Left kidney (tissue), 2 donors: Measurements from ENCODE around the gene NEGR1. TPM values are rescaled to one million over a fixed set of nuclear protein-coding genes. Genes with fewer than 3 reads are reported as not detected.
"Not testable (repeated sequence)": the region's sequence is repeated elsewhere in the genome, so short reads cannot be mapped to it uniquely, and the experiment has no call there.

Experiments
- DNase-seq: peaks from one replicate; pipeline ENCODE4 v3.0.0-alpha.2; 2013
- polyA plus RNA-seq: library from polyadenylated mRNA; unstranded; fragments of 120-200 nt; gene quantifications from one replicate; pipeline ENCODE4 v1.2.1, GENCODE V29; 2013; ENCODE audit not compliant: insufficient read length

The NEGR1 gene
- polyA plus RNA-seq, 1 donor: 4.9 TPM

- no peak for DNase-seq
Observed at GRCh38 chr1:71940261-71940660, 342.1 kb downstream of the NEGR1 start.

- DNase-seq: no peak
Observed at GRCh38 chr1:71930511-71930910, 351.8 kb downstream of the NEGR1 start.

- no peak for DNase-seq
Observed at GRCh38 chr1:71921935-71922559, 360.3 kb downstream of the NEGR1 start.

GRCh38 chr1:71921204-71921603 lies 361.1 kb downstream of the NEGR1 start:
- DNase-seq: no peak

GRCh38 chr1:71920556-71920955 lies 361.8 kb downstream of the NEGR1 start:
- no peak for DNase-seq

GRCh38 chr1:71919811-71920509 lies 362.4 kb downstream of the NEGR1 start:
- no peak for DNase-seq

GRCh38 chr1:71918630-71919029 lies 363.7 kb downstream of the NEGR1 start:
- DNase-seq: no peak

GRCh38 chr1:71916894-71917293 lies 365.4 kb downstream of the NEGR1 start:
- no peak for DNase-seq

GRCh38 chr1:71914626-71915025 lies 367.7 kb downstream of the NEGR1 start:
- no peak for DNase-seq

GRCh38 chr1:71908871-71909390 lies 373.4 kb downstream of the NEGR1 start:
- no peak for DNase-seq

- DNase-seq: no peak
Observed at GRCh38 chr1:71908303-71908702, 374.0 kb downstream of the NEGR1 start.

GRCh38 chr1:71899881-71900280 lies 382.5 kb downstream of the NEGR1 start:
- DNase-seq: no peak

- DNase-seq: not testable (repeated sequence)
Observed at GRCh38 chr1:71888166-71888565, 394.2 kb downstream of the NEGR1 start.

- DNase-seq: no peak
Observed at GRCh38 chr1:71885171-71885570, 397.2 kb downstream of the NEGR1 start.

- DNase-seq: no peak
Observed at GRCh38 chr1:71882637-71883036, 399.7 kb downstream of the NEGR1 start.

- no peak for DNase-seq
Observed at GRCh38 chr1:71882226-71882625, 400.1 kb downstream of the NEGR1 start.

- DNase-seq: no peak
Observed at GRCh38 chr1:71881611-71882010, 400.7 kb downstream of the NEGR1 start.

- no peak for DNase-seq
Observed at GRCh38 chr1:71869326-71869725, 413.0 kb downstream of the NEGR1 start.

GRCh38 chr1:71862756-71863155 lies 419.6 kb downstream of the NEGR1 start:
- DNase-seq: no peak

- DNase-seq: no peak
Observed at GRCh38 chr1:71861022-71861421, 421.3 kb downstream of the NEGR1 start.

GRCh38 chr1:71859806-71860205 lies 422.5 kb downstream of the NEGR1 start:
- no peak for DNase-seq

- no peak for DNase-seq
Observed at GRCh38 chr1:71857862-71858261, 424.5 kb downstream of the NEGR1 start.

GRCh38 chr1:71853360-71853759 lies 429.0 kb downstream of the NEGR1 start:
- no peak for DNase-seq

GRCh38 chr1:71850936-71851335 lies 431.4 kb downstream of the NEGR1 start:
- DNase-seq: no peak
